22Rv1 (cell line): ENCODE data around the gene WNK1.

ENCODE experiments used
- ZFX ChIP-seq: fragments of 450-650 bp; IDR thresholded peaks from 2 replicates; pipeline ENCODE4 v1.6.1; 2017; ENCODE audit warnings: antibody characterized with exemption, borderline replicate concordance
- TF ChIP-seq, protein P1 (sequence below): fragments of 450-650 bp; IDR thresholded peaks from 2 replicates; pipeline ENCODE4 v1.5.1; 2017; ENCODE audit warnings: mild to moderate bottlenecking

DNA sequence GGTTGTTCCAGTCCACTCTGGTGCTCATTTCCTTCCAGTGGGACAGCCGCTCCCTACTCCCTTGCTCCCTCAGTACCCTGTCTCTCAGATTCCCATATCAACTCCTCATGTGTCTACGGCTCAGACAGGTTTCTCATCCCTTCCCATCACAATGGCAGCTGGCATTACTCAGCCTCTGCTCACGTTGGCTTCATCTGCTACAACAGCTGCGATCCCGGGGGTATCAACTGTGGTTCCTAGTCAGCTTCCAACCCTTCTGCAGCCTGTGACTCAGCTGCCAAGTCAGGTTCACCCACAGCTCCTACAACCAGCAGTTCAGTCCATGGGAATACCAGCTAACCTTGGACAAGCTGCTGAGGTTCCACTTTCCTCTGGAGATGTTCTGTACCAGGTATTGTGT is 127.3 kb downstream of the WNK1 start:
- TF ChIP-seq, protein P1, sequence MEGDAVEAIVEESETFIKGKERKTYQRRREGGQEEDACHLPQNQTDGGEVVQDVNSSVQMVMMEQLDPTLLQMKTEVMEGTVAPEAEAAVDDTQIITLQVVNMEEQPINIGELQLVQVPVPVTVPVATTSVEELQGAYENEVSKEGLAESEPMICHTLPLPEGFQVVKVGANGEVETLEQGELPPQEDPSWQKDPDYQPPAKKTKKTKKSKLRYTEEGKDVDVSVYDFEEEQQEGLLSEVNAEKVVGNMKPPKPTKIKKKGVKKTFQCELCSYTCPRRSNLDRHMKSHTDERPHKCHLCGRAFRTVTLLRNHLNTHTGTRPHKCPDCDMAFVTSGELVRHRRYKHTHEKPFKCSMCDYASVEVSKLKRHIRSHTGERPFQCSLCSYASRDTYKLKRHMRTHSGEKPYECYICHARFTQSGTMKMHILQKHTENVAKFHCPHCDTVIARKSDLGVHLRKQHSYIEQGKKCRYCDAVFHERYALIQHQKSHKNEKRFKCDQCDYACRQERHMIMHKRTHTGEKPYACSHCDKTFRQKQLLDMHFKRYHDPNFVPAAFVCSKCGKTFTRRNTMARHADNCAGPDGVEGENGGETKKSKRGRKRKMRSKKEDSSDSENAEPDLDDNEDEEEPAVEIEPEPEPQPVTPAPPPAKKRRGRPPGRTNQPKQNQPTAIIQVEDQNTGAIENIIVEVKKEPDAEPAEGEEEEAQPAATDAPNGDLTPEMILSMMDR = no peak
- no peak for TF ChIP-seq ZFX
